ENCODE data around the gene FAM107B. TPM values are rescaled to one million over a fixed set of nuclear protein-coding genes. Genes with fewer than 3 reads are reported as not detected.

FAM107B gene
- total and polyA plus RNA-seq, 12 donors: 16.0 to 81.7 (median 50.5) TPM

- 75 to 93% (median 82%) methylated on average over 9 of the region's 9 CpGs for WGBS, 4 donors
Observed at GRCh38 chr10:14476641-14477407, 297.9 kb downstream of the FAM107B start.

GRCh38 chr10:14476006-14476405 lies 298.7 kb downstream of the FAM107B start:
- intact Hi-C loops (cut with DNase I): loop anchor here in 1 of 2 donors (10.0 kb wide), 1 partner anchor 281 kb away; no protein-coding TSS in a partner anchor
- Histone ChIP-seq H3K27ac (no peak overlapping the region), H3K4me1 (replicated peaks in 1 of 2) (no peaks in the 10 kb centered on the region), H3K27me3 (no peaks in the 10 kb centered on the region), H3K36me3 (replicated peaks in 1 of 2) (no peaks in the 10 kb centered on the region), H3K9me3 (replicated peaks in 1 of 3) (no peaks in the 10 kb centered on the region), H3K4me3 (no peak overlapping the region)
- no peak for DNase-seq
- TF ChIP-seq CTCF (IDR thresholded peaks at IDR 0.05) (no peak), POLR2A (IDR thresholded peaks at IDR 0.05) (no peak)
- WGBS, 4 donors: 74 to 94% (median 82%) methylated on average over 5 of the region's 5 CpGs

More at GRCh38 chr10:14476641-14477407, 297.9 kb downstream of the FAM107B start:
- TF ChIP-seq POLR2A (IDR thresholded peaks at IDR 0.05) (no peak), CTCF (IDR thresholded peaks at IDR 0.05) (no peak)
- Histone ChIP-seq H3K4me1 (replicated peaks in 1 of 2) (no peaks in the 10 kb centered on the region), H3K4me3 (no peak overlapping the region), H3K36me3 (replicated peaks in 1 of 2) (no peaks in the 10 kb centered on the region), H3K27me3 (no peaks in the 10 kb centered on the region), H3K27ac (no peak overlapping the region), H3K9me3 (replicated peaks in 1 of 3) (no peaks in the 10 kb centered on the region)
- no peak for DNase-seq
- intact Hi-C loops (cut with DNase I): loop anchor here in 1 of 2 donors (10.0 kb wide), 1 partner anchor 282 kb away; no protein-coding TSS in a partner anchor

GRCh38 chr10:14474656-14475055 lies 300.0 kb downstream of the FAM107B start:
- intact Hi-C loops (cut with DNase I): loop anchor here in 1 of 2 donors (10.0 kb wide), 1 partner anchor 280 kb away; no protein-coding TSS in a partner anchor
- TF ChIP-seq POLR2A (IDR thresholded peaks at IDR 0.05) (no peak), CTCF (IDR thresholded peaks at IDR 0.05) (no peak)
- no peaks in the 10 kb centered on the region for H3K9me3 ChIP-seq (replicated peaks in 1 of 3)

GRCh38 chr10:14470920-14471319 lies 303.8 kb downstream of the FAM107B start:
- intact Hi-C loops (cut with DNase I): loop anchor here in 1 of 2 donors (10.0 kb wide), 1 partner anchor 276 kb away; no protein-coding TSS in a partner anchor
- no peak for DNase-seq
- Histone ChIP-seq H3K9me3 (replicated peaks in 1 of 3) (no peaks in the 10 kb centered on the region), H3K4me1 (replicated peaks in 1 of 2) (no peaks in the 10 kb centered on the region), H3K36me3 (replicated peaks in 1 of 2) (no peaks in the 10 kb centered on the region), H3K27me3 (peaks cover 3% of the 10 kb centered on the region), H3K4me3 (no peak overlapping the region), H3K27ac (no peak overlapping the region)
- WGBS, 4 donors: 93 to 96% (median 94%) methylated on average over 6 of the region's 6 CpGs
- TF ChIP-seq POLR2A (IDR thresholded peaks at IDR 0.05) (no peak), CTCF (IDR thresholded peaks at IDR 0.05) (no peak)

More at GRCh38 chr10:14474656-14475055, 300.0 kb downstream of the FAM107B start:
- no peak overlapping the region for H3K4me3 ChIP-seq
- 66 to 71% (median 68%) methylated on average over 3 of the region's 3 CpGs for WGBS, 4 donors
- H3K27me3 ChIP-seq: no peaks in the 10 kb centered on the region
- DNase-seq: no peak
- no peak overlapping the region for H3K27ac ChIP-seq
- no peaks in the 10 kb centered on the region for H3K4me1 ChIP-seq (replicated peaks in 1 of 2)
- no peaks in the 10 kb centered on the region for H3K36me3 ChIP-seq (replicated peaks in 1 of 2)

All from adrenal gland (tissue), 12 donors.